PC-9 (cell line): ENCODE measurements around the gene APRT. TPM values are rescaled to one million over a fixed set of nuclear protein-coding genes. Genes with fewer than 3 reads are reported as not detected.

Experiments
- BruUV-seq: library from RNA; stranded (reverse); fragments of 400-500 nt; replicated peaks from 2 replicates; lab custom pipeline; 2021; lab: Mats Ljungman, UMichigan
- CTCF ChIA-PET: fragments of 300-600 bp; sonication (Branson Sonifier 250); formaldehyde crosslinking; loops from one replicate; lab custom pipeline; 2022; ENCODE audit warnings: antibody characterized with exemption; lab: Charles Lee
- POLR2A ChIA-PET: fragments of 300-600 bp; sonication (Branson Sonifier 250); formaldehyde crosslinking; loops from one replicate; lab custom pipeline; 2022; ENCODE audit warnings: antibody characterized with exemption; ENCODE audit not compliant: unreplicated experiment; lab: Charles Lee
- DNase-seq, 2 experiments: peaks; one replicate each; pipeline versions ENCODE4 v3.0.0 to v3.0.0-alpha.2; 2015 to 2022; ENCODE audit warnings: mixed read lengths in 1 of 2
- H2AFZ ChIP-seq: fragments of 200-600 bp; sonication (generic); 2 replicates; pipeline ENCODE4 v1.8.1; 2017; ENCODE audit warnings: antibody characterized with exemption
- H3F3A ChIP-seq: fragments of 200-600 bp; sonication (generic); 2 replicates; pipeline ENCODE4 v1.8.1; 2017; ENCODE audit warnings: antibody characterized with exemption, mild to moderate bottlenecking, low read depth; ENCODE audit not compliant: insufficient read depth
- H3K27ac ChIP-seq: fragments of 200-600 bp; sonication (generic); 2 replicates; pipeline ENCODE4 v1.6.1; 2016; ENCODE audit warnings: mixed run types
- H3K27me3 ChIP-seq: fragments of 200-600 bp; sonication (generic); 2 replicates; pipeline ENCODE4 v1.6.1; 2016; ENCODE audit warnings: low read depth, mixed run types; ENCODE audit not compliant: insufficient read depth
- H3K36me3 ChIP-seq: fragments of 200-600 bp; sonication (generic); 2 replicates; pipeline ENCODE4 v1.6.1; 2016; ENCODE audit warnings: low read depth, mixed run types
- H3K4me1 ChIP-seq: fragments of 200-600 bp; sonication (generic); replicated peaks from 2 replicates; pipeline ENCODE4 v1.6.1; 2016; ENCODE audit warnings: mixed run types; ENCODE audit not compliant: insufficient read depth
- H3K4me2 ChIP-seq: fragments of 200-600 bp; sonication (generic); 2 replicates; pipeline ENCODE4 v1.6.1; 2017; ENCODE audit warnings: mixed run types
- H3K4me3 ChIP-seq: fragments of 200-600 bp; sonication (generic); 2 replicates; pipeline ENCODE4 v1.6.1; 2016; ENCODE audit warnings: mixed run types
- H3K79me2 ChIP-seq: fragments of 200-600 bp; sonication (generic); 2 replicates; pipeline ENCODE4 v1.6.1; 2017; ENCODE audit warnings: low read depth, mixed run types
- H3K9me2 ChIP-seq: fragments of 200-600 bp; sonication (generic); 2 replicates; pipeline ENCODE4 v1.8.1; 2017; ENCODE audit warnings: mild to moderate bottlenecking; ENCODE audit not compliant: insufficient read depth
- H3K9me3 ChIP-seq: fragments of 200-600 bp; sonication (generic); 2 replicates; pipeline ENCODE4 v1.8.1; 2016; ENCODE audit warnings: low read depth; ENCODE audit not compliant: insufficient read depth
- H4K20me1 ChIP-seq: fragments of 200-600 bp; sonication (generic); 2 replicates; pipeline ENCODE4 v1.8.1; 2017; ENCODE audit not compliant: insufficient read depth
- EZH2 ChIP-seq: fragments of 200-600 bp; sonication (generic); IDR thresholded peaks from 2 replicates; pipeline ENCODE4 v1.8.0; 2017; ENCODE audit warnings: antibody characterized with exemption, low read depth
- intact Hi-C: fragments of 100-400 bp; cut with micrococcal nuclease; formaldehyde crosslinking; loops from one replicate; pipeline ENCODE4 v1.10.0; 2022; ENCODE audit not compliant: unreplicated experiment
- total RNA-seq: library from RNA; stranded (reverse); gene quantifications from 2 replicates; pipeline ENCODE4 v1.2.3, GENCODE V29; 2021
- TF ChIP-seq, protein P1 (sequence below): fragments of 200-600 bp; sonication (generic); conservative IDR thresholded peaks from 2 replicates; pipeline ENCODE4 v1.6.1; 2017; ENCODE audit warnings: mixed run types, antibody characterized with exemption, mild to moderate bottlenecking, moderate library complexity

The APRT gene
- total RNA-seq, 1 experiment from 2014 or later = 213 TPM

GRCh38 chr16:88798772-88799455 is 12.8 kb downstream of the APRT start:
- Histone ChIP-seq H3K36me3 (no peaks in the 10 kb centered on the region), H3K9me3 (no peaks in the 10 kb centered on the region), H2AFZ (no peak overlapping the region), H3K27ac (no peak overlapping the region), H3F3A (peaks cover 20% of the 10 kb centered on the region), H4K20me1 (no peaks in the 10 kb centered on the region), H3K4me3 (no peak overlapping the region), H3K27me3 (no peaks in the 10 kb centered on the region), H3K79me2 (no peaks in the 10 kb centered on the region), H3K4me1 (peaks cover 7% of the 10 kb centered on the region), H3K9me2 (no peaks in the 10 kb centered on the region), H3K4me2 (no peak overlapping the region)
- intact Hi-C loops = no loop called here
- BruUV-seq = no TSS peak
- ChIA-PET POLR2A (interaction anchor here (0.6 kb wide), 1 partner anchor 811 kb away, joined by 7 read pairs; no protein-coding TSS in a partner anchor), CTCF (interaction anchor here (0.6 to 1.2 kb wide), 2 partner anchors 61 to 62 kb away, joined by 3 to 7 read pairs; no protein-coding TSS in a partner anchor)
- TF ChIP-seq, protein P1, sequence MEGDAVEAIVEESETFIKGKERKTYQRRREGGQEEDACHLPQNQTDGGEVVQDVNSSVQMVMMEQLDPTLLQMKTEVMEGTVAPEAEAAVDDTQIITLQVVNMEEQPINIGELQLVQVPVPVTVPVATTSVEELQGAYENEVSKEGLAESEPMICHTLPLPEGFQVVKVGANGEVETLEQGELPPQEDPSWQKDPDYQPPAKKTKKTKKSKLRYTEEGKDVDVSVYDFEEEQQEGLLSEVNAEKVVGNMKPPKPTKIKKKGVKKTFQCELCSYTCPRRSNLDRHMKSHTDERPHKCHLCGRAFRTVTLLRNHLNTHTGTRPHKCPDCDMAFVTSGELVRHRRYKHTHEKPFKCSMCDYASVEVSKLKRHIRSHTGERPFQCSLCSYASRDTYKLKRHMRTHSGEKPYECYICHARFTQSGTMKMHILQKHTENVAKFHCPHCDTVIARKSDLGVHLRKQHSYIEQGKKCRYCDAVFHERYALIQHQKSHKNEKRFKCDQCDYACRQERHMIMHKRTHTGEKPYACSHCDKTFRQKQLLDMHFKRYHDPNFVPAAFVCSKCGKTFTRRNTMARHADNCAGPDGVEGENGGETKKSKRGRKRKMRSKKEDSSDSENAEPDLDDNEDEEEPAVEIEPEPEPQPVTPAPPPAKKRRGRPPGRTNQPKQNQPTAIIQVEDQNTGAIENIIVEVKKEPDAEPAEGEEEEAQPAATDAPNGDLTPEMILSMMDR = no peak
- TF ChIP-seq EZH2 = no peak
- DNase-seq = no peak

DNA sequence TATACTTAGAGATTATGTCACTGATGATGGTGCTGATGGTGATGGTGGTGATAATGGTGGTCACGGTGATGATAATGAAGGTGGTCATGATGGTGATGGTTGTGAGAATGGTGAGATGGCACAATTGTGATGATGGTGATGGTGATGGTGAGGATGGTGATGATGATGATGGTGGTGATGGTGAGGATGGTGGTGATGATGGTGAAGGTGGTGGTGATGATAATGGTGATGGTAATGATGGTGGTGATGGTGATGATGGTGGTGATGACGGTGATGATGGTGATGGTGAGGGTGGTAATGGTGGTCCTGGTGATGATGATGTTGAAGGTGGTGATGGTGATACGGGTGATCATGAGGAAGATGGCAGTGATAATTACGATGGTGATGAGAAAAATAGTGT is 13.7 kb downstream of the APRT start:
- no peaks in the 10 kb centered on the region for H4K20me1 ChIP-seq
- no peaks in the 10 kb centered on the region for H3K27me3 ChIP-seq
- TF ChIP-seq, protein P1 = no peak
- no peak for TF ChIP-seq EZH2
- H3F3A ChIP-seq = peaks cover 17% of the 10 kb centered on the region
- no peaks in the 10 kb centered on the region for H3K9me2 ChIP-seq
- no TSS peak for BruUV-seq
- no peaks in the 10 kb centered on the region for H3K9me3 ChIP-seq
- no peaks in the 10 kb centered on the region for H3K36me3 ChIP-seq
- no peak overlapping the region for H3K4me2 ChIP-seq
- ChIA-PET CTCF (interaction anchor here (1.2 kb wide), 1 partner anchor 60 kb away, joined by 3 read pairs; no protein-coding TSS in a partner anchor), POLR2A (interaction anchor here (0.6 kb wide), 1 partner anchor 60 kb away, joined by 6 read pairs; no protein-coding TSS in a partner anchor)
- intact Hi-C loops = no loop called here
- no peak overlapping the region for H3K4me3 ChIP-seq
- peaks cover 7% of the 10 kb centered on the region for H3K4me1 ChIP-seq
- no peak overlapping the region for H2AFZ ChIP-seq
- H3K79me2 ChIP-seq = no peaks in the 10 kb centered on the region
- DNase-seq = no peak
- no peak overlapping the region for H3K27ac ChIP-seq

GRCh38 chr16:88796278-88796677 is 15.4 kb downstream of the APRT start:
- no peaks in the 10 kb centered on the region for H3K79me2 ChIP-seq
- intact Hi-C loops = no loop called here

More at GRCh38 chr16:88796278-88796677, 15.4 kb downstream of the APRT start:
- Histone ChIP-seq H3F3A (peaks cover 3% of the 10 kb centered on the region; the same call in 1 of the 2 replicates), H2AFZ (no peak overlapping the region), H3K9me2 (no peaks in the 10 kb centered on the region), H3K4me2 (no peak overlapping the region), H4K20me1 (no peaks in the 10 kb centered on the region), H3K27me3 (no peaks in the 10 kb centered on the region), H3K4me3 (no peak overlapping the region), H3K27ac (no peak overlapping the region), H3K4me1 (no peaks in the 10 kb centered on the region), H3K36me3 (no peaks in the 10 kb centered on the region), H3K9me3 (no peaks in the 10 kb centered on the region)
- no peak for DNase-seq
- CTCF ChIA-PET = no interaction called here
- POLR2A ChIA-PET = no interaction called here
- BruUV-seq = no TSS peak
- TF ChIP-seq EZH2 = no peak
- TF ChIP-seq, protein P1 = no peak
